ENCODE results near the gene MRPL22. TPM values are rescaled to one million over a fixed set of nuclear protein-coding genes. Genes with fewer than 3 reads are reported as not detected.
"Not testable (repeated sequence)": the region's sequence is repeated elsewhere in the genome, so short reads cannot be mapped to it uniquely, and the experiment has no call there.

MRPL22 gene
- total and polyA plus RNA-seq, 2 of the 4 experiments (the other 2 are of a cell fraction): 13.3 to 58.0 TPM

DNA sequence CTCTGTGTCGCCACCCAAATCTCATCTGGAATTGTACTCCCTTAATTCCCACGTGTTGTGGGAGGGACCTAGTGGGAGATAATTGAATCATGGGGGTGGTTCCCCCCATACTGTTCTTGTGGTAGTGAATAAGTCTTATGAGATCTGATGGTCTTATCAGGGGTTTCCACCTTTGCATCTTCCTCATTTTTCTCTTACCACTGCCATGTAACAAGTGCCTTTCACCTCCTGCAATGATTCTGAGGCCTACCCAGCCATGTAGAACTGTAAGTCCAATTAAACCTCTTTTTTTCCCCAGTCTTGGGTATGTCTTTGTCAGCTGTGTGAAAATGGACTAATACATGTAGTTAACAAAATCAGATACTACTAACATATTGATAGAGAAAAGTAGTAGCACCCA lies 37.4 kb downstream of the MRPL22 start:
- BruUV-seq (replicated peaks); H4K8ac ChIP-seq (ENCODE audit: low read depth in 2 of 2, low read length in 2 of 2); H3K27me3 ChIP-seq (ENCODE audit: control insufficient read depth, insufficient read depth, low read length); H3K18ac ChIP-seq (ENCODE audit: low read depth, low read length); H3K4ac ChIP-seq (ENCODE audit: low read depth, low read length); H3K27ac ChIP-seq (ENCODE audit: insufficient read depth, low read length); H2BK20ac ChIP-seq (ENCODE audit: low read depth, low read length); H3K9ac ChIP-seq (ENCODE audit: low read depth, low read length); H3K14ac ChIP-seq (replicated peaks; ENCODE audit: low read depth, low read length); POLR2A ChIA-PET (ENCODE audit: unreplicated experiment); CTCF ChIA-PET; H2AFZ ChIP-seq (replicated peaks; ENCODE audit: low read length, poor library complexity); DNase-seq; H3K4me3 ChIP-seq (ENCODE audit: insufficient read depth, low read depth, low read length); H4K5ac ChIP-seq (ENCODE audit: low read depth, low read length); H3K9me3 ChIP-seq (ENCODE audit: control insufficient read depth, insufficient read depth, low read length); H3K36me3 ChIP-seq (ENCODE audit: control insufficient read depth, insufficient read depth, low read length); H2BK15ac ChIP-seq (ENCODE audit: low read depth, low read length); dilution Hi-C loops (cut with HindIII; ENCODE audit: low sequenced_read_pairs, unreplicated experiment); ATAC-seq (ENCODE audit: low read depth); H2BK5ac ChIP-seq (ENCODE audit: low read depth, low read length, poor library complexity, severe bottlenecking); H3K9me1 ChIP-seq (ENCODE audit: insufficient read depth, low read length); H3K4me2 ChIP-seq (ENCODE audit: low read depth, low read length); H3K79me1 ChIP-seq (ENCODE audit: low read depth in 1 of 2, low read length in 2 of 2); H2BK120ac ChIP-seq (ENCODE audit: low read depth, low read length); H3K4me1 ChIP-seq (ENCODE audit: control insufficient read depth, insufficient read depth, low read length); H2AK5ac ChIP-seq (ENCODE audit: low read depth, low read length); H3K56ac ChIP-seq (ENCODE audit: extremely low read depth, insufficient read depth, low read length); H4K91ac ChIP-seq (ENCODE audit: insufficient read depth, low read depth, low read length); H3K23ac ChIP-seq (ENCODE audit: low read depth, low read length); H2AK9ac ChIP-seq (replicated peaks; ENCODE audit: low read depth, low read length, poor library complexity); H4K20me1 ChIP-seq (ENCODE audit: insufficient read depth, low read length): not testable (repeated sequence)
- intact Hi-C loops (cut with micrococcal nuclease): loop anchor here (10.0 kb wide), 1 partner anchor 1847 kb away; no protein-coding TSS in a partner anchor
- in situ Hi-C loops (cut with MboI; ENCODE audit: low sequenced_read_pairs): loop anchor here (10.0 kb wide), 1 partner anchor 1847 kb away; no protein-coding TSS in a partner anchor
- no CpG with 5 or more reads among the region's 2 CpGs for WGBS, 2 experiments (ENCODE audit: extremely low coverage in 2 of 2, insufficient read length in 1 of 2)
